A549 (cell line): ENCODE data around the gene MRPL27. TPM values are rescaled to one million over a fixed set of nuclear protein-coding genes. Genes with fewer than 3 reads are reported as not detected.

Source experiments
- ATAC-seq, 2 experiments: fragments of 200-7000 bp in 1 of 2; fragments of >200 bp in 1 of 2; cut with Nextera tagmentation in 1 of 2; cut with Tn5 transposase in 1 of 2; 3 replicates each; pipeline versions ENCODE4 v1.8.0 to v1.9.1; 2018 to 2020; ENCODE audit warnings: mild to moderate bottlenecking in 1 of 2, moderate library complexity in 1 of 2
- CTCF ChIA-PET: fragments of 300-600 bp; sonication (Branson Sonifier 250); formaldehyde crosslinking; extraction: SDS; loops from one replicate; lab custom pipeline; 2021; ENCODE audit warnings: antibody characterized with exemption, inconsistent platforms; lab: Yijun Ruan, JAX
- POLR2A ChIA-PET: fragments of 350-600 bp; formaldehyde crosslinking; extraction: SDS; loops from one replicate; lab custom pipeline; 2021; ENCODE audit warnings: antibody characterized with exemption, inconsistent platforms; lab: Yijun Ruan, JAX
- DNase-seq, 2 experiments: peaks; one replicate each; pipeline versions ENCODE4 v3.0.0 to v3.0.0-alpha.2; 2011 to 2016; ENCODE audit warnings: low read depth in 1 of 2, low spot score in 1 of 2
- FAIRE-seq: peaks from 2 replicates; lab custom pipeline; 2011; peaks lifted over from hg19 to GRCh38; lab: Jason Lieb, UNC
- H3K27ac ChIP-seq, 2 experiments: fragments of >200 bp; sonication (Bioruptor Twin); formaldehyde crosslinking; 3 replicates each; pipeline ENCODE4 v1.5.1; 2016 to 2017
- H3K4me1 ChIP-seq: fragments of >200 bp; sonication (Bioruptor Twin); formaldehyde crosslinking; 3 replicates; pipeline ENCODE4 v1.6.1; 2016
- H3K4me2 ChIP-seq: fragments of >200 bp; sonication (Bioruptor Twin); formaldehyde crosslinking; 3 replicates; pipeline ENCODE4 v1.6.1; 2016
- H3K4me3 ChIP-seq: fragments of >200 bp; sonication (Bioruptor Twin); formaldehyde crosslinking; 3 replicates; pipeline ENCODE4 v1.5.1; 2016
- H3K9me3 ChIP-seq: fragments of >200 bp; sonication (Bioruptor Twin); formaldehyde crosslinking; 3 replicates; pipeline ENCODE4 v1.6.1; 2016
- CBX8 ChIP-seq: fragments of 200-600 bp; sonication (generic); IDR thresholded peaks from 2 replicates; pipeline ENCODE4 v1.6.1; 2016
- CHD2 ChIP-seq: fragments of 150-350 bp; IDR thresholded peaks from 2 replicates; pipeline ENCODE4 v1.6.1; 2014; ENCODE audit warnings: low read length; ENCODE audit not compliant: partially characterized antibody
- EHF ChIP-seq: fragments of 250-450 bp; sonication (Bioruptor Pico); IDR thresholded peaks from 2 replicates; pipeline ENCODE4 v1.5.0; 2020; ENCODE audit warnings: mild to moderate bottlenecking
- ESRRA ChIP-seq: fragments of 150-350 bp; IDR thresholded peaks from 2 replicates; pipeline ENCODE4 v1.6.1; 2014; ENCODE audit warnings: mild to moderate bottlenecking, low read length, borderline replicate concordance
- FOSB ChIP-seq: fragments of 250-450 bp; sonication (Bioruptor Pico); IDR thresholded peaks from 2 replicates; pipeline ENCODE4 v1.5.0; 2020; ENCODE audit warnings: mild to moderate bottlenecking, moderate library complexity
- FOXS1 ChIP-seq: fragments of 250-450 bp; sonication (Bioruptor Pico); IDR thresholded peaks from 2 replicates; pipeline ENCODE4 v1.5.0; 2020; ENCODE audit warnings: mild to moderate bottlenecking, moderate library complexity
- GATA3 ChIP-seq: IDR thresholded peaks from 2 replicates; pipeline ENCODE4 v1.6.1; 2012; ENCODE audit warnings: borderline replicate concordance
- HOXB5 ChIP-seq: fragments of 250-450 bp; sonication (Bioruptor Pico); IDR thresholded peaks from 2 replicates; pipeline ENCODE4 v1.5.0; 2020; ENCODE audit warnings: mild to moderate bottlenecking, moderate library complexity
- JUN ChIP-seq, 2 experiments: fragments of >200 bp; sonication (Bioruptor Twin); formaldehyde crosslinking; IDR thresholded peaks; 2 replicates in 1 of 2; 3 replicates in 1 of 2; pipeline ENCODE4 v1.6.1; 2016 to 2017
- MYC ChIP-seq: IDR thresholded peaks from 2 replicates; pipeline ENCODE4 v1.6.1; 2012; ENCODE audit warnings: mild to moderate bottlenecking, inconsistent platforms, low read length, improper control_type of control experiment, borderline replicate concordance
- NPAS2 ChIP-seq: fragments of 250-450 bp; sonication (Bioruptor Pico); IDR thresholded peaks from 2 replicates; pipeline ENCODE4 v1.8.0; 2022; ENCODE audit warnings: mild to moderate bottlenecking, moderate library complexity, borderline replicate concordance
- NR3C1 ChIP-seq: fragments of >200 bp; sonication (Bioruptor Twin); formaldehyde crosslinking; IDR thresholded peaks from 3 replicates; pipeline ENCODE4 v1.6.1; 2017
- PHF8 ChIP-seq: fragments of 200-600 bp; sonication (generic); IDR thresholded peaks from 2 replicates; pipeline ENCODE4 v1.6.1; 2016; ENCODE audit warnings: low read depth, mild to moderate bottlenecking, antibody characterized with exemption, moderate library complexity, borderline replicate concordance
- POLR2A ChIP-seq: IDR thresholded peaks from 2 replicates; pipeline ENCODE4 v1.6.1; 2012; ENCODE audit warnings: mild to moderate bottlenecking, low read length
- RAD21 ChIP-seq, 2 experiments: fragments of >200 bp in 1 of 2; sonication (Bioruptor Twin) in 1 of 2; formaldehyde crosslinking in 1 of 2; IDR thresholded peaks in 1 of 2; conservative IDR thresholded peaks in 1 of 2; 2 replicates in 1 of 2; 3 replicates in 1 of 2; pipeline ENCODE4 v1.6.1; 2012 to 2018; ENCODE audit warnings: inconsistent platforms in 1 of 2
- RCOR1 ChIP-seq: fragments of 150-350 bp; IDR thresholded peaks from 2 replicates; pipeline ENCODE4 v1.6.1; 2014; ENCODE audit warnings: antibody characterized with exemption, low read length, low read depth
- RFX5 ChIP-seq: fragments of 450-650 bp; IDR thresholded peaks from 2 replicates; pipeline ENCODE4 v1.7.1; 2014; ENCODE audit warnings: antibody characterized with exemption, mild to moderate bottlenecking, moderate library complexity
- RNF2 ChIP-seq: fragments of 200-600 bp; sonication (generic); IDR thresholded peaks from 2 replicates; pipeline ENCODE4 v1.6.1; 2016; ENCODE audit warnings: low read depth, mild to moderate bottlenecking, antibody characterized with exemption, moderate library complexity, borderline replicate concordance
- SMC3 ChIP-seq: fragments of >200 bp; sonication (Bioruptor Twin); formaldehyde crosslinking; IDR thresholded peaks from 3 replicates; pipeline ENCODE4 v1.6.1; 2018; ENCODE audit warnings: inconsistent platforms
- ZC3H11A ChIP-seq: fragments of 450-650 bp; IDR thresholded peaks from 2 replicates; pipeline ENCODE4 v1.6.1; 2014; ENCODE audit warnings: antibody characterized with exemption, mild to moderate bottlenecking
- ZFP36 ChIP-seq: fragments of 450-650 bp; IDR thresholded peaks from 2 replicates; pipeline ENCODE4 v1.6.1; 2014; ENCODE audit warnings: borderline replicate concordance; ENCODE audit not compliant: partially characterized antibody
- WGBS: methylation state at CpG from one replicate; pipeline ENCODE4 v1.1.6; 2017; ENCODE audit errors: missing lambda C conversion rate; 5-methylcytosine and 5-hydroxymethylcytosine counted together
- polyA plus RNA-seq, 4 experiments: library from polyadenylated mRNA; depleted of rRNA in 3 of 4; stranded (reverse); fragments of >200 nt; fragmentation: RNase III in 1 of 4; extraction: RNeasy Plus Mini Kit Qiagen cat#74134 plus additional on column Dnase treatment in 1 of 4; gene quantifications; 2 replicates in 3 of 4; 3 replicates in 1 of 4; pipeline ENCODE4 v1.2.3, GENCODE V29; 2011 to 2017
- TF ChIP-seq, protein P1 (sequence below): fragments of 450-650 bp; IDR thresholded peaks from 2 replicates; pipeline ENCODE4 v1.6.1; 2014; ENCODE audit warnings: antibody characterized with exemption
- TF ChIP-seq, protein P2 (sequence below): fragments of 250-450 bp; sonication (Bioruptor Pico); IDR thresholded peaks from 2 replicates; pipeline ENCODE4 v1.5.0; 2020; ENCODE audit warnings: low read depth, mild to moderate bottlenecking, moderate library complexity
- TF ChIP-seq, protein P3 (sequence below): fragments of >200 bp; sonication (Bioruptor Twin); formaldehyde crosslinking; IDR thresholded peaks from 3 replicates; pipeline ENCODE4 v1.5.1; 2016
- TF ChIP-seq, protein P4 (sequence below): IDR thresholded peaks from 2 replicates; pipeline ENCODE4 v1.6.1; 2012

MRPL27 gene
- polyA plus RNA-seq, 2 of the 4 experiments (the other 2 are of a cell fraction), result 149 to 155 TPM

DNA sequence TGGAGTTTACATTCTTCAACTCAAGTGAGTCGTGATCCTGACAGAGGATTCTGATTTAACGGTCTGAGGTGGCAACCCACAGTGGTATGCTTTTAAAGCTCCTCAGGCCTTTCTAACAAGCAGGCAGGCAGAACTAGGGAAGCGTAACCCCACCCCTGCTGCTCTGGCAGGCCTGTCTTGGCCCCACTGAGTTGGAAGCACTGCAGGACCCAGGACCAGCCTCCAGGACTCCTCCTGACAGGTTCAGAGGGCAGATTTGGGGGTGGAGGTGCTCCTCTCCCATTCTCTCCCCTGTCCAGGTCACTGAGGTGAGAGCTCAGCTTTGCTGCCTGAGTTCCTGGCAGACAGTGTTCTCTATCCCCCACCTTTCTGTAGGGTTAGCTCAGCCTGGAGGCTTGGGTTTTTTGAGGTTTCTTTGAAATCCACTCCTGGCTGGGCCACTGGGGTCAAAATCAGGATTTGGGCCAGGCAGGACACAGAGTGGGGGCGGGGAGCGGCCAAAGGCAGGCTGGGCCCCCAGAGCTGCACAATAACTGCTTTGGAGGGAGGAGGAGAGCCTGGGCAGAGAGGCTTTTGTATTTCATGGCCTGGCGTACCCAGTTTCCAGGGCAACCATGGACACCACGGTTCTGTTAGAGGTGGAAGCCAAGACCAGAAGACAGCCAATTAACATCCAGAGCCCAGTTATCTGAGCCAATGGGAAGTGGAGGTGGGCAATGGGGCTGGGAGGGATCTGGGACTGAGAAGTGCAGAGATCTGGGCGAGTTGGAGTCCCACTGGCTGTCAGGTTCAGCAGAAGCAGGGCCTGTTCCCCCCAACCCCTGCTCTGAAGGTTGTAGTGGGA, 9.5 kb downstream of the MRPL27 start:
- TF ChIP-seq EHF (CRISPR knock-in tag) (no peak), CHD2 (no peak), RCOR1 (no peak), ZFP36 (no peak), HOXB5 (CRISPR knock-in tag) (no peak), NR3C1 (no peak), NPAS2 (CRISPR knock-in tag) (no peak), GATA3 (no peak), RAD21 (conservative IDR thresholded peaks at IDR 0.05 in 1 of 2, IDR thresholded peaks at IDR 0.05 in 1 of 2) (no peak), JUN (IDR thresholded peaks at IDR 0.05) (no peak), ZC3H11A (no peak), ESRRA (no peak)
- TF ChIP-seq, protein P1, sequence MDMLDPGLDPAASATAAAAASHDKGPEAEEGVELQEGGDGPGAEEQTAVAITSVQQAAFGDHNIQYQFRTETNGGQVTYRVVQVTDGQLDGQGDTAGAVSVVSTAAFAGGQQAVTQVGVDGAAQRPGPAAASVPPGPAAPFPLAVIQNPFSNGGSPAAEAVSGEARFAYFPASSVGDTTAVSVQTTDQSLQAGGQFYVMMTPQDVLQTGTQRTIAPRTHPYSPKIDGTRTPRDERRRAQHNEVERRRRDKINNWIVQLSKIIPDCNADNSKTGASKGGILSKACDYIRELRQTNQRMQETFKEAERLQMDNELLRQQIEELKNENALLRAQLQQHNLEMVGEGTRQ, result no peak
- TF ChIP-seq, protein P2, sequence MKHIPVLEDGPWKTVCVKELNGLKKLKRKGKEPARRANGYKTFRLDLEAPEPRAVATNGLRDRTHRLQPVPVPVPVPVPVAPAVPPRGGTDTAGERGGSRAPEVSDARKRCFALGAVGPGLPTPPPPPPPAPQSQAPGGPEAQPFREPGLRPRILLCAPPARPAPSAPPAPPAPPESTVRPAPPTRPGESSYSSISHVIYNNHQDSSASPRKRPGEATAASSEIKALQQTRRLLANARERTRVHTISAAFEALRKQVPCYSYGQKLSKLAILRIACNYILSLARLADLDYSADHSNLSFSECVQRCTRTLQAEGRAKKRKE (CRISPR knock-in tag), result no peak
- FAIRE-seq (no peak), ATAC-seq (peak in 1 of 2 experiments; percentile 19; a peak in 3 of 6 replicates), DNase-seq (no peak)
- Histone ChIP-seq H3K27ac (no peak overlapping the region), H3K4me1 (peaks cover 3% of the 10 kb centered on the region; the same call in 1 of the 3 replicates), H3K4me3 (no peak overlapping the region), H3K4me2 (no peak overlapping the region), H3K9me3 (no peaks in the 10 kb centered on the region)
- WGBS, result 86% methylated on average over 8 of the region's 8 CpGs
- CTCF ChIA-PET, result interaction anchor here (0.9 to 33.9 kb wide), 11 partner anchors 10 to 162 kb away, joined by 3 to 445 read pairs (median 7); partner anchors contain the start of genes COL1A1, EME1, LRRC59 and MRPL27
- POLR2A ChIA-PET, result interaction anchor here (1.0 to 1.3 kb wide), 2 partner anchors 17 to 34 kb away, joined by 3 to 6 read pairs; partner anchors contain the start of genes LRRC59 and XYLT2

DNA sequence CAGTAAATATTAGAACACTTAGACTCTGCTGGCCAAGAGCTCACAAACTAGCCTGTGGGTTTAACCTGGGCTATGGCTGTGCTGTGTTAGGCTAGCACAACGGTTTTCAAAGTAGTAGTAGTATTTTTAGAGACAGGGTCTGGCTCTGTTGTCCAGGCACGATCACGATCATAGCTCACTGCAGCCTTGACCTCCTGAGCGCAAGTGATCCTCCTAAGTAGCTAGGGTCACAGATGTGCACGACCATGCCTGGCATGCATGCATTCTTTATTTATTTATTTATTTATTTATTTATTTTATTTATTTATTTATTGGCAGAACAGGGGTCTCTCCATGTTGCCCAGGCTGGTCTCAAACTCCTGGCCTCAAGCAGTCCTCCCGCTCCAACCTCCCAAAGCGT, 10.3 kb downstream of the MRPL27 start:
- no peaks in the 10 kb centered on the region for H3K9me3 ChIP-seq
- peak; percentile 81 for TF ChIP-seq ZC3H11A
- TF ChIP-seq RNF2, result no peak
- TF ChIP-seq, all 56 proteins: peak for 1
- Histone ChIP-seq H3K4me1 (peaks cover 3% of the 10 kb centered on the region; the same call in 1 of the 3 replicates), H3K27ac (no peak overlapping the region), H3K4me2 (no peak overlapping the region), H3K4me3 (no peak overlapping the region)
- POLR2A ChIA-PET, result interaction anchor here (1.0 to 1.3 kb wide), 3 partner anchors 8 to 35 kb away, joined by 3 to 6 read pairs (median 3); partner anchors contain the start of genes LRRC59 and XYLT2
- FAIRE-seq (no peak), ATAC-seq (no peak), DNase-seq (no peak)
- WGBS, result 87% methylated on average over 7 of the region's 7 CpGs
- CTCF ChIA-PET, result interaction anchor here (0.9 to 33.9 kb wide), 22 partner anchors 9 to 211 kb away, joined by 3 to 445 read pairs (median 6); partner anchors contain the start of genes COL1A1, EME1, LRRC59 and MRPL27

DNA sequence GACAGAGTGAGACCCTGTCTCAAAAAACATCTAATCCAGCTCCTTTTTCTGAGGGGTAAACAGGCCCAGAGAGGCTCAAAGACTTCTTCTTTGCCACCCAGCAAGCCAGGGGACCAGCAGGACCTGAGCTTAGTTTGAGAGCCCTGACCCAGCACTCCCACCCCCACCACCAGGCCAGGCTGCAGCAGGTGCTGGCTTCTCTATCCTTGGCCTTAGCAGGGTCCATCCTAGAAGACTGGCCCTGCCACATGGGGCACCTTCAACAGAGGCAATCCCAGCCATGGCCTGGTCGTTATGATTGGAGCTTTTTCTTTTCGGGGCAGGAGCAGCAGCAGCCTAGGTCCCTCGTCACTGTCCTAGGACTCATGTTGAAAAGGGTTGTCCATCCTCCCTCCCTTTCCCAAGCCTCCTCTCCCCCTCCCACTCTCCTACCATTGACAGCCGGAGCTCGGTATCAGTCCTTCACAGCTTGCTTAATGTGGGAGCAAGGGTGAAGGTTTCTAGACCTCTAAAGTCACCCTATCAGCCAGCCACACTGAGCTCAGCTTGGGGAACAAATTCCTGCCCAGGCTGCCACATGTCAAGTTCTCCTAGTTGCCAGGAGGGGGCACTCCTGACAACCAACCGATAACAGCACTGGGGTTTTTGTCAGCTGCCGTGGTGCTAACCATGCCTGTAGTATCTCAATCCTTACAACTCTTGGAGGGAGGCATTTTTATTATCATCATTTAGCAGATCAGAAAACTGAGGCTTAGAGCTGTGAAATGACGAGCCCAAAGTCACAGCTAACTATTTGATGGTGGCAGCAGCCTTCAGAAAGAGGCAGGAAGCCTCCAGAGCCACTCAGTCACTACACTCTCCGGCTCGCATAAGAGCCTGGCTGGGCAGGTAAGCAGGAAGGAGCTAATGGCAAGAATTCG, 11.2 kb downstream of the MRPL27 start:
- ChIA-PET POLR2A (interaction anchor here (0.6 to 1.8 kb wide), 6 partner anchors 9 to 35 kb away, joined by 3 to 6 read pairs (median 3); partner anchors contain the start of genes LRRC59 and XYLT2), CTCF (interaction anchor here (0.7 to 33.9 kb wide), 30 partner anchors 8 to 210 kb away, joined by 3 to 445 read pairs (median 4); partner anchors contain the start of genes COL1A1, EME1, LRRC59 and MRPL27)
- DNase-seq (peak; percentile 80 to 93), FAIRE-seq (peak; percentile 87), ATAC-seq (peak; percentile 67 to 81)
- H3K4me3 ChIP-seq, result no peak overlapping the region
- H3K9me3 ChIP-seq, result no peaks in the 10 kb centered on the region
- no peak overlapping the region for H3K4me2 ChIP-seq
- no peak overlapping the region for H3K27ac ChIP-seq
- H3K4me1 ChIP-seq, result peaks cover 3% of the 10 kb centered on the region; the same call in 1 of the 3 replicates
- 35% methylated on average over 11 of the region's 11 CpGs for WGBS
- TF ChIP-seq, protein P3, sequence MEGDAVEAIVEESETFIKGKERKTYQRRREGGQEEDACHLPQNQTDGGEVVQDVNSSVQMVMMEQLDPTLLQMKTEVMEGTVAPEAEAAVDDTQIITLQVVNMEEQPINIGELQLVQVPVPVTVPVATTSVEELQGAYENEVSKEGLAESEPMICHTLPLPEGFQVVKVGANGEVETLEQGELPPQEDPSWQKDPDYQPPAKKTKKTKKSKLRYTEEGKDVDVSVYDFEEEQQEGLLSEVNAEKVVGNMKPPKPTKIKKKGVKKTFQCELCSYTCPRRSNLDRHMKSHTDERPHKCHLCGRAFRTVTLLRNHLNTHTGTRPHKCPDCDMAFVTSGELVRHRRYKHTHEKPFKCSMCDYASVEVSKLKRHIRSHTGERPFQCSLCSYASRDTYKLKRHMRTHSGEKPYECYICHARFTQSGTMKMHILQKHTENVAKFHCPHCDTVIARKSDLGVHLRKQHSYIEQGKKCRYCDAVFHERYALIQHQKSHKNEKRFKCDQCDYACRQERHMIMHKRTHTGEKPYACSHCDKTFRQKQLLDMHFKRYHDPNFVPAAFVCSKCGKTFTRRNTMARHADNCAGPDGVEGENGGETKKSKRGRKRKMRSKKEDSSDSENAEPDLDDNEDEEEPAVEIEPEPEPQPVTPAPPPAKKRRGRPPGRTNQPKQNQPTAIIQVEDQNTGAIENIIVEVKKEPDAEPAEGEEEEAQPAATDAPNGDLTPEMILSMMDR, result peak; percentile 71
- TF ChIP-seq RCOR1 (no peak), CHD2 (no peak), RAD21 (conservative IDR thresholded peaks at IDR 0.05 in 1 of 2, IDR thresholded peaks at IDR 0.05 in 1 of 2) (peak; percentile 42 to 65; a peak in 4 of 5 replicates), POLR2A (no peak), CBX8 (no peak), FOXS1 (CRISPR knock-in tag) (no peak), ZC3H11A (no peak), SMC3 (peak; percentile 44; the same call in 2 of the 3 replicates), MYC (no peak), PHF8 (no peak), FOSB (CRISPR knock-in tag) (0 out of 2 replicates have a peak, but pooled peaks have one; percentile 40), RFX5 (no peak)
- TF ChIP-seq, protein P4, sequence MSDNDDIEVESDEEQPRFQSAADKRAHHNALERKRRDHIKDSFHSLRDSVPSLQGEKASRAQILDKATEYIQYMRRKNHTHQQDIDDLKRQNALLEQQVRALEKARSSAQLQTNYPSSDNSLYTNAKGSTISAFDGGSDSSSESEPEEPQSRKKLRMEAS, result peak; percentile 65
